HepG2 (cell line): ENCODE measurements around the gene CTU1.

Source experiments
- ATF3 ChIP-seq: sonication (generic); formaldehyde crosslinking; IDR thresholded peaks from 2 replicates; pipeline ENCODE4 v1.4.0; 2020; ENCODE audit warnings: missing genetic modification reagents
- ATF6 ChIP-seq: sonication (generic); formaldehyde crosslinking; conservative IDR thresholded peaks from 2 replicates; pipeline ENCODE4 v1.4.0; 2020; ENCODE audit warnings: missing genetic modification reagents
- CENPT ChIP-seq: sonication (generic); formaldehyde crosslinking; IDR thresholded peaks from 2 replicates; pipeline ENCODE4 v1.8.0; 2022; ENCODE audit warnings: low read depth, mild to moderate bottlenecking, moderate library complexity, missing genetic modification reagents
- CREB3 ChIP-seq: sonication (generic); formaldehyde crosslinking; IDR thresholded peaks from 2 replicates; pipeline ENCODE4 v1.5.0; 2020; ENCODE audit warnings: missing genetic modification reagents
- CTCF ChIP-seq: sonication (generic); formaldehyde crosslinking; IDR thresholded peaks from 2 replicates; pipeline ENCODE4 v1.5.0; 2020; ENCODE audit warnings: mild to moderate bottlenecking, missing genetic modification reagents, moderate library complexity
- FLYWCH1 ChIP-seq: sonication (generic); formaldehyde crosslinking; IDR thresholded peaks from 2 replicates; pipeline ENCODE4 v1.8.1; 2023; ENCODE audit warnings: mild to moderate bottlenecking, missing genetic modification reagents
- NFE2L2 ChIP-seq: fragments of 150-350 bp; IDR thresholded peaks from 2 replicates; pipeline ENCODE4 v1.6.1; 2014; ENCODE audit warnings: low read length
- POLR2A ChIP-seq, 2 experiments: IDR thresholded peaks; 2 replicates each; pipeline ENCODE4 v1.6.1; 2011; ENCODE audit warnings: low read depth in 2 of 2, low read length in 2 of 2, mild to moderate bottlenecking in 1 of 2, moderate library complexity in 1 of 2; ENCODE audit not compliant: insufficient read depth in 1 of 2
- SP1 ChIP-seq, 2 experiments: fragments of 450-650 bp in 1 of 2; sonication (generic) in 1 of 2; formaldehyde crosslinking in 1 of 2; IDR thresholded peaks; 2 replicates each; pipeline versions ENCODE4 v1.4.0 to v1.6.1; 2016 to 2020; ENCODE audit warnings: missing genetic modification reagents in 1 of 2
- XRCC5 ChIP-seq: fragments of 200-400 bp; formaldehyde crosslinking; optimal IDR thresholded peaks from 2 replicates; pipeline ENCODE3; 2017; ENCODE audit warnings: mild to moderate bottlenecking, low read length
- ZBTB49 ChIP-seq: sonication (generic); formaldehyde crosslinking; IDR thresholded peaks from 2 replicates; pipeline ENCODE4 v1.4.0; 2020; ENCODE audit warnings: missing genetic modification reagents, borderline replicate concordance
- ZNF34 ChIP-seq: sonication (generic); formaldehyde crosslinking; IDR thresholded peaks from 2 replicates; pipeline ENCODE4 v1.4.0; 2020; ENCODE audit warnings: mild to moderate bottlenecking, missing genetic modification reagents, borderline replicate concordance
- ZSCAN12 ChIP-seq: sonication (generic); formaldehyde crosslinking; IDR thresholded peaks from 2 replicates; pipeline ENCODE4 v1.9.0; 2021; ENCODE audit warnings: mild to moderate bottlenecking, missing genetic modification reagents
- ZZZ3 ChIP-seq: sonication (generic); formaldehyde crosslinking; IDR thresholded peaks from 2 replicates; pipeline ENCODE4 v1.4.0; 2020; ENCODE audit warnings: missing genetic modification reagents, mild to moderate bottlenecking, borderline replicate concordance

- no peak for TF ChIP-seq SP1 (IDR thresholded peaks at IDR 0.05)
- TF ChIP-seq SP1 (CRISPR knock-in tag; IDR thresholded peaks at IDR 0.05) = no peak
- no peak for TF ChIP-seq XRCC5
- no peak for TF ChIP-seq NFE2L2
- no peak for TF ChIP-seq ATF6 (CRISPR knock-in tag)
- TF ChIP-seq ZNF34 = no peak
- no peak for TF ChIP-seq CREB3 (CRISPR knock-in tag)
- TF ChIP-seq CTCF (CRISPR knock-in tag) = no peak
- TF ChIP-seq ATF3 = no peak
- no peak for TF ChIP-seq FLYWCH1
- no peak for TF ChIP-seq ZSCAN12 (CRISPR knock-in tag)
- TF ChIP-seq ZBTB49 (CRISPR knock-in tag) = no peak
- TF ChIP-seq ZZZ3 = no peak
- no peak for TF ChIP-seq POLR2A (IDR thresholded peaks at IDR 0.05; ENCODE audit: insufficient read depth in 1 of 2, low read depth in 2 of 2, low read length in 2 of 2)
- TF ChIP-seq CENPT (CRISPR knock-in tag) = no peak
Measured at GRCh38 chr19:51076631-51077213, 31.5 kb downstream of the CTU1 start.
